ENCODE data around the gene CREB1. TPM values are rescaled to one million over a fixed set of nuclear protein-coding genes. Genes with fewer than 3 reads are reported as not detected.

CREB1 gene
- total RNA-seq, 1 donor from 2014 or later = 71.3 TPM

GRCh38 chr2:207614824-207615223, 85.1 kb downstream of the CREB1 start:
- no peaks in the 10 kb centered on the region for H3K27me3 ChIP-seq (ENCODE audit: low read depth)
- H3K9me3 ChIP-seq = no peaks in the 10 kb centered on the region
- DNase-seq (no peak), ATAC-seq (no peak)
- no peak overlapping the region for H3K4me3 ChIP-seq
- H3K36me3 ChIP-seq = peaks cover 39% of the 10 kb centered on the region
- no peak overlapping the region for H3K27ac ChIP-seq
- H3K4me1 ChIP-seq = peaks cover 3% of the 10 kb centered on the region
- intact Hi-C loops (cut with DNase I) = no loop called here
- no peak for TF ChIP-seq CTCF (IDR thresholded peaks at IDR 0.05)

GRCh38 chr2:207616185-207616584, 86.4 kb downstream of the CREB1 start:
- peaks cover 9% of the 10 kb centered on the region for H3K4me1 ChIP-seq
- no peak overlapping the region for H3K4me3 ChIP-seq
- no peak for DNase-seq
- no peak for TF ChIP-seq CTCF (IDR thresholded peaks at IDR 0.05)
- H3K27me3 ChIP-seq (ENCODE audit: low read depth) = no peaks in the 10 kb centered on the region
- intact Hi-C loops (cut with DNase I) = no loop called here
- H3K9me3 ChIP-seq = no peaks in the 10 kb centered on the region
- H3K36me3 ChIP-seq = peaks cover 45% of the 10 kb centered on the region
- H3K27ac ChIP-seq = no peak overlapping the region
- ATAC-seq = no peak

- H3K27ac ChIP-seq = peak overlapping the region; percentile 25
- no peak overlapping the region for H3K4me3 ChIP-seq
- H3K27me3 ChIP-seq (ENCODE audit: low read depth) = no peaks in the 10 kb centered on the region
- peaks cover 51% of the 10 kb centered on the region for H3K36me3 ChIP-seq
- peaks cover 9% of the 10 kb centered on the region for H3K4me1 ChIP-seq
- intact Hi-C loops (cut with DNase I) = no loop called here
- ATAC-seq = peak; percentile 35 to 43
- no peak for DNase-seq
- H3K9me3 ChIP-seq = no peaks in the 10 kb centered on the region
- TF ChIP-seq CTCF (IDR thresholded peaks at IDR 0.05) = no peak
Measured at GRCh38 chr2:207617011-207617671, 87.4 kb downstream of the CREB1 start.

DNA sequence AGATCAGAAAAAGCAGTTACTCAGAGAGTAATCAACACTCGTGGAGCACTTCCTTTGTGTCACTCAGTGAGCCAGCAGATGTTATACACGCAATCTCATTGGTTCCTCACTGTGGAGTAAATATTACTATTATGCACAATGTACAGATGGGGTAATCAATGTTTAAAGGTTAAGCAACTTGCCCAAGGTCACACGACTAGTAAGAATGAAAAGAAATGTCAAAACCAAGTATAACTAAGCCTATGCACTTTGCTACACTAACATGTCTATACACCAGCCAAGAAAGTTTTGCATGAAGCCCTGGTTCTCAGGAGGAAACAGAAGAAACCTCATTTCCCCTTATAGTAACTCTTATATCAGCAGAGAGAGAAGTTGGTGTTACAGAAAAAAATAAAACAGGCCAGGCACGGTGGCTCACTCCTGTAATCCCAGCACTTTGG, 90.0 kb downstream of the CREB1 start:
- Histone ChIP-seq H3K9me3 (no peaks in the 10 kb centered on the region), H3K4me1 (peaks cover 25% of the 10 kb centered on the region), H3K4me3 (no peak overlapping the region), H3K36me3 (peaks cover 37% of the 10 kb centered on the region), H3K27ac (no peak overlapping the region), H3K27me3 (ENCODE audit: low read depth) (no peaks in the 10 kb centered on the region)
- intact Hi-C loops (cut with DNase I) = no loop called here
- ATAC-seq (peak; percentile 29 to 59), DNase-seq (no peak)
- TF ChIP-seq CTCF (IDR thresholded peaks at IDR 0.05) = no peak

DNA sequence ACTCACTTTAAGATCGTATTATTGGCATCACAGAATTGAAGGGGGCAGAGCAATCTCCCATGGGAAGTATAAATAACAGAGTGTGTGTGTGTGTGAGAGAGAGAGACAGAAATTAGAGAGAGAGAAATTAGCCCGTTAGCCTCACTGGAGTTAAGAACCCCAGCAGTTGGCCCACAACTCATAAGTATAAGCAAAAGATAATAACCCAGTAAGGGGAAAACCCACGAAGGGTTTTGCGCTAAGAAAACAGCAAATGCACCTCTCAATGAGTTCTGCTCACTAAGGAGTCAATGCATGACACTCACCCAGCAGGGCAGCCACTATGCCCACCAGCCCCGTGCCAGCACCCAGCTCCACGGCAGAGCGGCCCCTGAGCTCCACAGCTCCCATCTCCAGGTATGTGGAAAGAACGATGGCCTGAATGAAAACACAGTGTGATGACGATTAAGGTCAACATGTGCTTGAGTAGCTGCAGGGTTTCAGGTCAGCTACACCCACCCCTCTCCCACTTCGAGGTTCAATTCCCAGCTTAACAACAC, 91.8 kb downstream of the CREB1 start:
- no peak for ATAC-seq
- Histone ChIP-seq H3K27ac (no peak overlapping the region), H3K36me3 (peaks cover 26% of the 10 kb centered on the region), H3K4me3 (no peak overlapping the region), H3K27me3 (ENCODE audit: low read depth) (no peaks in the 10 kb centered on the region), H3K4me1 (peaks cover 32% of the 10 kb centered on the region), H3K9me3 (no peaks in the 10 kb centered on the region)
- TF ChIP-seq CTCF (IDR thresholded peaks at IDR 0.05) = no peak
- DNase-seq = no peak
- intact Hi-C loops (cut with DNase I) = no loop called here
